ENCODE results near the gene ACSL5.

The ACSL5 gene, protein sequence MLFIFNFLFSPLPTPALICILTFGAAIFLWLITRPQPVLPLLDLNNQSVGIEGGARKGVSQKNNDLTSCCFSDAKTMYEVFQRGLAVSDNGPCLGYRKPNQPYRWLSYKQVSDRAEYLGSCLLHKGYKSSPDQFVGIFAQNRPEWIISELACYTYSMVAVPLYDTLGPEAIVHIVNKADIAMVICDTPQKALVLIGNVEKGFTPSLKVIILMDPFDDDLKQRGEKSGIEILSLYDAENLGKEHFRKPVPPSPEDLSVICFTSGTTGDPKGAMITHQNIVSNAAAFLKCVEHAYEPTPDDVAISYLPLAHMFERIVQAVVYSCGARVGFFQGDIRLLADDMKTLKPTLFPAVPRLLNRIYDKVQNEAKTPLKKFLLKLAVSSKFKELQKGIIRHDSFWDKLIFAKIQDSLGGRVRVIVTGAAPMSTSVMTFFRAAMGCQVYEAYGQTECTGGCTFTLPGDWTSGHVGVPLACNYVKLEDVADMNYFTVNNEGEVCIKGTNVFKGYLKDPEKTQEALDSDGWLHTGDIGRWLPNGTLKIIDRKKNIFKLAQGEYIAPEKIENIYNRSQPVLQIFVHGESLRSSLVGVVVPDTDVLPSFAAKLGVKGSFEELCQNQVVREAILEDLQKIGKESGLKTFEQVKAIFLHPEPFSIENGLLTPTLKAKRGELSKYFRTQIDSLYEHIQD

DNA sequence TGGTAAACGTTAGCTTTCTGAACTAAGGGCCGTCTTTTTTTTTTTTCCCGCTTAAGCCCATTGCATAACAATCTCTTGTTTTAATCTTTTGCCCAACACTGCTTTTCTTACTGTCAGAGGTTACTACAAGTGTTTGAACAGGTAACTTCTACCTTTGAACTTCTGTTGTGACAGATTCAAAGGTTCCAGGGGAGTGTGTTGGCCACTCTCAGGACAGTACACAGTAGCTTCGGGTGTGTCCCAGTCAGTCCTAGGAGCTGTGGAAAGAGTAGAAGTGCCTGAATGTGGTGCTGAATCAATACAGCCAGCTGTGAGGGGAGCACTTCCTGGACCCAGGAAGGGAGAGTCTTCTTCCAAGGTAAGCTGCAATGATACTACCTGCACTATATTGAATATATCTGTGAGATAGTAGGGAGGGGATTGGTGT is at the start of gene ACSL5:
Gene ACSL5, plus strand, starts transcription at position 205 of the 427 bp plus-strand sequence. CDS start 20,831 bp downstream, outside the sequence.
- DNase-seq = no peak

DNA sequence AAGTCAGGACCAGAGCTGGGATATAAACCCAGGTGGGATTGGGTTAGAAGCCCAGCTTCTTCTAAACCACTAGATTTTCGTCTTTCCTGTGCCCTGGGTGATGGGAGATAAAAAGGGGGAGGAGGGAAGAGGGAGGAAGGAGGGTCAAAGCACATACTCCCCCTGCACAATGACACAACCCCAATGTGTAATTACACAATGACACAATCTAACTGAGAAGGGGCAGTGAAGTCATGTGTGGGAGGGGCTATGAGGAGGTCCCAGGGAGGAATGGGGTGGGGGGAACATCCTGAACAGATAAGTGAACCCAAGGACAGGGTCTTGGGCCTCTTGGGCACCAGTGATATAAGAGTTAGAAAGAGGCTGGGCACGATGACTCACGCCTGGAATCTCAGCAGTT is 46.2 kb upstream of the ACSL5 start:
- no peak for DNase-seq

DNA sequence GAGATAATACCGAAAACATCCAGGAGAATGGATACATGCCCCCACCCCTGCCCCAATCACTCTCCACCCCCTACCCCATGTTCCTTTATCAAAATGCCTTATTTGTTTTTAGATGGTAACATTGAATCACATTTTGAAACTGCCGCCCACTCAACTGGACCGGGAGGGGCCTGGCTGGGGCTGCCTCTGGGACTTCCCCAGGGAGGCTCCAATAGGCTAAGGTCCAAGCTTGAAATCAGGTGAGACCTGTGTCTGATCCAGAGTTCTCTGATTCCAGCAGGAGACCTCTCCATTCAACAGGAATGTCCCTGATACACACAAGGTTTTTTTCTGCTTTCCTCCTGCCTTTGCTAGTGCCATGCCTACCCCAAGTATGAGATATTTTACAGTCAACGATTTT is 43.8 kb upstream of the ACSL5 start:
- DNase-seq = no peak

DNA sequence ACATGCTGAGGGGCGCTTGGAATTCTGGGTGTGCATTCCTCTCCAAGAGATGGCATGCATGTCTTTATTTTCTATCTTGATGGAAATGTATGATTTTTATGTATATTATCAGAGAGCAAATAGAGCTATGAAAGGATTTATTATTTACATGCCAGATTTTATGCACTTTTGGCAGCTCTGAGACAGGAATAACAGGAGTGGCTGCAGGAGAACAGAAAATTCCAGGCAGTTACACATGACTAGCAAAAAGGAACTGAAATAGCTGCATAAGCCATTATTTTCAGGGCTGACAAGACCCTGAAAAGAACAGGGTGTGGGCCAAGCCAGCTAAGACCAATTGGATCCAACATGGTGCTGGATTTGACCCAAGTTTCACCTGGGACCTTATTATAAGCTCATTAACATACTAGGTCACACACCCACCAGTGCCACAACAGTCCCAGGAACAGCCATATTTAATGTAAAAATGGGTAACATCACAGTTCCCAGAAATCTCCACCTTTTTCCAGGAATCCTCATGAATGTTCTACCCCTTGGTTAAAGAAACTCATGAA is 43.2 kb upstream of the ACSL5 start:
- no peak for DNase-seq

DNA sequence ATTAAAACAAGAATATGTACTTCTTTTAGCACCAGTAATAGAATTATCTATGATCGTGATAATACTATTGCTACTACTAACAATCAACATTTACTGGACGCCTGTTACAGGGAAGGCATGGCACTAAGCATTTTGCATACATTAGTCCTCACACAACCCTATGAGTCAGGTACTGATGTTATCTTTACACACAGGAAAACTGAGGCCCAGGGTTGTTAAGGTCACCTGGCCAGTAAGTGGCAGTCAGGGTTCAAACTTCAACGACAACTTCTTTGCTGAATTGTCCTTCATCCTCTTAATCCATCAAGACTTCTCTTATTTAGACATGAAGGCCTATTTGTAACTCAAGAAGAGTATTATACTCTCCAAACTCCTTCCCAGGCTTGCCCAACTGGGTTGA is 41.9 kb upstream of the ACSL5 start:
- DNase-seq = no peak

DNA sequence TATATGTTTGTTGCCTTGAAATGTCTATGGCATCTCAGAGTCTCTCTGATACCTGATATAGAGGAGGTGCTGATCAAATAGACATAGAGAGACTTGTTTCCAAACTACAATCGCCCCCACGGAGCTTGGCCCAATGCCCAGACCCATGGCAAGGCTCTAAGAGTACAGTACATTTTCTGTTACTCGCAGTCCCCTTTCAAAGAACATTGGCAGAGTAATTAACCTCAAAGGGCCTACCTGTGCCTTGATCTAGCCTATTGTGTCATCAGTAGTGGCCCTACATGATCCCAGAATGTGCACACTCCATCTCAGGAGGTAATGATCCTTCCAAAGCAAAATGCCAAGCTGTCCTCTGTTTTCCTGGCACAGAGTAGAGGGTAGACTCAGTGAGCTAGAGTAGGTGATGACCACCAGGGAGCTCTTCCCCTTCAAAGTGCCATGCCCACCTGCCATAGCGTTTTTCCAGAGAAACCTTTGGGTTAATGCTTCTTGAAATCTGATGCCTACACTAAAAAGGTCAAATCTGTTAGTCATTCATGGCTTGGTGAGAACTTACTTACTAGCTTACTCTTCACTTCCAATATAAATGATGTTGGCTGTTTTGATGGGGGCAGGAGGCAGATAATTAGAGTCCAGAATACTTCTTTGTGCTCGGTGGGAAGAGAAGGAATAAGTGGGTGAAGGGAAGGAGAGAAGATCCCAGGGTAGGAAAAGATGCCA is 41.2 kb upstream of the ACSL5 start:
- DNase-seq = no peak

DNA sequence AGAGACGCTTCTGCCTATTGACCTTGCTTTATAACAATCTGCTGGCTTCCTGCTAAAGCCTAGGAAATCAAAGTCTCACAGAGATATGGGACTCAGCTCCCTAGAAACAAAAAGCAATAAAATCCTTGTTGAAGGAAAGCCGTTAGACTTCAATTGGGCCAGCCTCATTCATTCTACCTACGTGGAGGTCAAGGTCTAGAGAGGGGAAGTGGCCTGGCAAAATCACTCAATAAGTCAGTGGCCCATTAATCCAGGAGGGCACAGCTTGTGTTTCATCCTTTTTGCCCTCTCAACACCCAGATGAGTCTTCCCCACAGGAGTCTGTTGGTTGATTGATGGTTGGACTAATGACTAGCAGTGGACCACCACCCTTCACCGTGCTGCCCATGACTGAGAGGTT is 40.5 kb upstream of the ACSL5 start:
- no peak for DNase-seq

DNA sequence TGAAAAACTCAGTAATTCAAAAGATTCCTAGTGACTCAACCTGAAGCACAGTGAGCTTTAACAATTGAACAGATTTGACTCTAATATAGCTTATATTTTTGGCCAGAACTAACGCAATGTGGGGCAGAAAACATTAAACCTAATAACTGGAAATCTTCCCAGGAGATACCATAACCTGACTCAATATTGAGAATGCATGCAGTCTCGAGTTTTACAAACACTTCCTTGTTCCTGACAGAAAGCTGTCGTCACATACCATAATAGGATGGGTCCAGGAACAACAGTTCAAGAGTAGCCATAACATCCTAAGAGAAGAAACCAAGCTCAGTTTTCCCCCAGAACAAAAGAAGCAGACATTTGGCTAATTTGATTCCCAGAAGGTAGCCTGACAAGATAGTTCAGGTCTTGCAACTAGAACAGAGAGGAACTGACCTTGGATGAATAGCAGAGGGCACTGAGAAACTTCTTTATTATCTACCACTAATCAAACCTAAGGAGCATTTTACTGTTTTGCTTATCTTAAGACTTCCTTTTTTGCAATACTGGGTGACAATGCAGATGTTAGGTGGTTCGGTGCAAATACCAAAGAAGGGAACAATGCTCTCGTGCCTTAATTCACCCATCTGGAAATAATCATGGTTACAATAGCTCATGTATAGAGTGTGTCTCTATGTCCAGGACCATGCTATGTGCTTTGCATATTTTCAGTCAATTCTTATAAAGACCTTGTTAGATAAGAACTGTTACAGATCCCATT is 38.6 kb upstream of the ACSL5 start:
- DNase-seq = no peak

DNA sequence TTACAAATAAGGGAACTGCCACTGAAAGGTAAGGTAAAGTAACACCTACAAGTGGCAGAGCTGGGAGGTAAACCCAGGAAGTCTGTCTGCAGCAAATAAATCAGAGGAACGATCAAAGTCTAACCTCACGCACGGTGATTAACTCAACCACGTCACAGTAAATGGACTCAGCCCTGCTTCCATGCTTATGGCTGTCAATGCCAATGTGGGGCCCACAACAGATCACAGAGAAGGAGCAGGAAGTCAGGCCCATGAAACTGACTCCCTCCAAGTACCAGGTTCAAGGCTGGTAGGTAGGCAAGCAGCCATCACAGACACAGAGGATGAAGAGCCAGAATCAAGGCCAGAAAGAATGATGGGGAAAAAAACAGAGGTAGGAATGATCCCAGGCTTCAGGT is 38.0 kb upstream of the ACSL5 start:
- no peak for DNase-seq

DNA sequence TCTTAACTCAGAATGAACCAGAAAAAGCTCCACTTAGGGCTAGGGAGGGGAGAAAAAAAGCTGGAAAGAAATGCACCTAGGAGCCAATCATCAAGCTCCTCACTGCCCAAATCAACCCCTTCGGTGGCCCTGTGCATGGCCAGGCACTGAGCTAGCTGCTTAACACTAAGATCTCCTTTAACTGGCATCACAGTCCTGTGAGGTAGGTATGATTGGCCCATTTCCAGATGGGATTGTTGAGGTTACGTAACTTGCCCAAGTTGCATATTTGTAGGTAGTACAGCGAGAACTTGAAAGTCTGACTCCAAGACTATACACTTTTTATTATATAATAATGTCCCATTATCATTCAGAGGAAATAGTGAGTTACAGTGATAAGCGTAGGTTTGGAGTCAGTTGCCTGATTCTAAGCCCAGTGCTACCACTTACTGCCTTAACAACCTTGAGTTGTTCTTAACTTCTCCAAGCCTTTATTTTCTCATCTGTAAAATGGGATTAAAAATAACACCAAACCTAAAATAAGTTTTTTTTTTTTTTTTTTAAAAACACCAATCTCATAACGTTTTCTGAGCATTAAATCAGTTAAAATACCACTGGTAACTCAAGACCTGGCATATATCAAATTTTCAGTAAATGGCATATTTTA is 37.2 kb upstream of the ACSL5 start:
- no peak for DNase-seq

DNA sequence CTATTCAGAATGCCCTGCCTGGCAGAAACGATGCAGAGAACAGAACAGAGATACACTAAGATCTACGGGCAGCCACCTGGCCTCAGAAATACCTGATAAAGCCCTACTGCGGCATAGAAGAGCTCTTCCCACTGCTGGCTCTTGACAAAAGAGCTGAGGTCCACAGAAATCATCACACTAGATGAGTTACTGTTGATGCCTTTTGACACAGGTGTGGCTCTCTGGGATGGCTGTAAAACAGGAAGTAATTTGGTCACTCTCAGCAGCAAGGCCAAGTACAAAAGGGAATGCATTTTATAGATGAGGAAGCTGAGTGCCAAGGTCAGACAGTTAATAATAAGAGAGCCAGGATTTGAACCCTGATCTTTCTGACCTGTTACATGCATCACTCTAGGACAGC is 35.0 kb upstream of the ACSL5 start:
- DNase-seq = no peak

DNA sequence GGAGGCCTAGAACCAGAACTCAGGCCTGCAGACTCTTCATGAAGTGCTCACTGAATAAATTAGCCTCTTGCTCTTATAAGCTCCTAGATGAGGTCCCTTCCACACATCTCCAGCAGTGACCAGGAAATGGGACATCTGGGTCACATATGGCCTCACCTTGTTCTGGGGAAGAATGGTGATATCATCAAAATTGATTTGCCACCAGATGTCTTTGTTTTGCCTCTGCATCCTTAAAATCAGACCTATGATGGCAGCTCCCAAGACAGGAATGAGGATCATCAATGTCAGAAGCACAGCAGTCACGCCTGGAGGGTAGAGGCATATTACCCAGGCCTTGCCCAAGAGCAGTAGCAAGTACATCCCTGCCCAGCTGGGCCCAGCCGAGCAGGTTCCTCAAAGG is 33.3 kb upstream of the ACSL5 start:
- DNase-seq = no peak

DNA sequence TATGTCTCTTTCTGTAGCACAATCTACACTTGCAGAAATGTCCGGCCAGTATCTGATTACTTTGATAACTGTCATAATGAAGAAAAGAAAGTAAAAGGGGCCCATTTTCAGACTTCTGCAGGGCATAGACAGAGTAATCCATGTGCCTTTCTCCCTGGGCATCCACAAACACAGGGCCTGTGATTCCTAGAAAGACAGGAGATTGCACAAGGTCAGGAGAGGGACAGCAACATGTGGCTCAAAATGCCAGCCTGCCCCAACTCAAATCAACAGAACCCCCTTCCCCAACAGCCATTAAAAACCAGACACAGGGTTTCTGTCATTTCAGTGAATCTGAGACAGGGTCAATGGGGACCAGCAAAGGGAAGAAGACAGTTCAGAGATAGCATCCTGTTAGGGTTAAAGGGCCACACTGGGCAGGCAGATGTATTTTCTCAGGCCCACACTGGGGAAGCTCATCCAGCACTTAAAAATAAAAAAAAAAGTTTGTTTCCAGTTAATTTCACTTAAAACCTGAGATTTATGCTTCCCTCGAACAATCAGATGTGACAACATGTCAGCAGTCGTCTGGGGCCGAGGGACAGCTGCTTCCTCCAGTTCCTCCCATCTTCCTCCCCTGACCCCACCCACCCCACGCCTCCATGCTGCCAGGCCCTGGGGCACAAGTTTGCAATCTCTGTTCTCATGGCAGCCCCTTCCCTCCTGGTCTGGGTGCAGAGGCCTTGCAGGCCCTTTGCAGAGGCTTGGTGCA is 30.7 kb upstream of the ACSL5 start:
- no peak for DNase-seq

DNA sequence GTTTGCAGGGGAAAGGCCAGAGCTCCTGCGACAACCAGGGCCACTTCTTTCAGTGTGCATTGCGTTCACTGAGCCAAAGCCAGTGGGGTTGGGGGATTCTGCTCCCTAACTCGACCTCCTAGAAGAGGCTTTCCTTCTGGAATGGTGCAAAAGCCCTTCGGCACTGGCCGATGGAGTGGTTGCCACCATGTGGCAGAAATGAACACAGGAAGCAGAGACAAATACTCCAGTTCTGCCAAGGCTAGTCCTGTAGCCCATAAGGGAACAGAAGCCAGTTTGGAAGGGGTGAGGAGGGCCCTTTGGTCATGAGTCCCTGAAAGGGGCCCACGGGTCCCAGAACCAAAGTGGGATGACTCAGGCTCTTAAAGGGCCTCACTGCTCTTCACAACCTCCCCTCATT is 29.7 kb upstream of the ACSL5 start:
- no peak for DNase-seq

DNA sequence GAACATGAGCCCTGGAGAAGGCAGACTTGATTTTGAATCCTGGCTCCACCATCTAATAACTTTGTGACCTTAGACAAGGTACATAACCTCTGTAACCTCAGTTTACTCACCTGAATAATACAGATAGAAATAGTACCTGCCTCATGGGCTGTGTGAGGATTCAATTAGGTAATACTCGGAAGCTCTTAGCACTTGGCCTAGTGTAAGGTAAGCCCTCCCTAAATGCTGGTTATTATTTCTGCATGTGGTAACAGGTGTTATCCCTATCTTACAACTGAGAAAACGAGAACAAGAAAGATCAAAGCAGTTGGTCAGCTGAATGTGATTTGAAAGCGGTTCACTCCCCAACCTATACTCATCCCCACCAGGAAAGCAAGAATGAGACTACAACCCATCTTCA is 28.7 kb upstream of the ACSL5 start:
- DNase-seq = no peak

DNA sequence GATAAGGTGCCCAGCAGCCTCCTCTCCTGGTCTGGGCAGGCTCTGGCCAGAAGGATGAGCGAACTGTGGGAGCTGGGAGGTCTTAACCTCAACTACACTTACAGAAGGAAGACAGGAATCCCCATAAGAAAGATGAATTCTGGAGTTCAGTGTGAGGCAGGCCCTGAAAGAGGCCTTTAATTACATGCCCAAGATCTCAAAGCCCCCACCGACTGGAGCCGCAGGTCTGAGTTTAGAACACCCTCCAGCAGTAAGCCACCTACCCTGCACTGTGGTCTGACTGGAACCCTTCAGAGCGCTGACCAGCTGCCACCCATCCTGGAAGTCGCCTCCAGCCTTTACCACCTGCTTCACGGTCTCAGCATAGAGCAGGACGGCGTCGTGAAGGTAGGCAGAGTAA is 28.2 kb upstream of the ACSL5 start:
- DNase-seq = no peak

DNA sequence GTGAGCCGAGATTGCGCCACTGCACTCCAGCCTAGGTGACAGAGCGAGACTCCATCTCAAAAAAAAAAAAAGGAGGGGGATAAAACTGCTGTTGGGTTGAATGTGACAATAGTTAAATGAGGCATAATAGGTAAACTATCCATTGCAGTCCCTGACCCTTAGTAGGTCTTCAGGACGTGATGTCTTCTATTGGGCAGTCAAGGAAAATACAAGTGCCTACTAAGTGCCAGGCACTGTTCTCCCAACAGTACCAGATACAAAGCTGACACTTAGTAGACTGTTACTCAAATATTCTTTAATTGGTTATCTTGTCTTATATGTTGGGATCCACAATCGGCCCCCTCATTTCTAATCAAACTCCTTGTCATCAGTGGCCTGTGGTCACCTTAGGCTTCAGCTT is 27.1 kb upstream of the ACSL5 start:
- DNase-seq = no peak

DNA sequence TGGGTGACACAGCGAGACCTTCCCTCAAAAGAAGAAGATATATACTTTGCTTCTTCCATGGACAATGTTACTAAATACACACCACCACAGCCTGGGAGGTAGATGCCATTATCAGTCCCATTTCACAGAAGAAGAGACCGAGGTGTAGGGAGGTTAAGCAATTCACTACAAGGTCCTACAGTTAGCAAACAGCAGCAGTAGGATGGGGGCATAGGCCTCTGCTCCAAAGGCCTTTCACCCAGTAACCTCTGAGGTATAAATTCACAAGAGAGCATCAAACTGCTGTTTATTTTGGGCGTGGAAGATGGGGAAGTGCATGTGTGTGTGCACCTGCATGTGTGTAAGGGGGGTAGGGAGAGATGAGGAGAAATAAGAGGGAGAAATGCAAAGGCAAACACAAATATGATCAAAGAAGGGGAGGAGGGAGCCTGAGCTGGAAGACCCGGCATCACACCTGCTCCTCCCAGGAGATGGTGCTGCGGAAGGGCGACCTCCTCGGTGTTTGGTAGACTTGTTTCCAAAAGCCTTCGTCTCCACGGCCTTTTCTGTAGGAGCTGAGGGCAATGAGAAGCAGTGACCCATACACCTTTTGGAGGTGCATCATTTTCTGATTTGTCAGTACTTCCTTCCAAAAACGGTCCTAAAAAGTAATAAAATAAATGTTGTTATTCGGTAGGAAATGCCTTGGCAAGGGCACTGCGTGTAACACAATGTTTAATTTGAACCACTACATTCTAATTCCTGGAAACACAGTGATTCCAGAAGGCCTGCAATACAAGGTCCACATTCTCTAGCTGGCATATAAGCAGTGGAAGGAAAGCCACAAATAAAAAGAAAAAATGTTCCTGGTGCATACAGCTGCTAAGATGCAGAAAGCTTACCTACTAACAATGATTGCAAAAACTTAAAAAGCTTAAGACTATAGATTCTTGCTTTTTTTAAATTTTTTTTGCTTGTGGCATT is 25.9 kb upstream of the ACSL5 start:
- no peak for DNase-seq

DNA sequence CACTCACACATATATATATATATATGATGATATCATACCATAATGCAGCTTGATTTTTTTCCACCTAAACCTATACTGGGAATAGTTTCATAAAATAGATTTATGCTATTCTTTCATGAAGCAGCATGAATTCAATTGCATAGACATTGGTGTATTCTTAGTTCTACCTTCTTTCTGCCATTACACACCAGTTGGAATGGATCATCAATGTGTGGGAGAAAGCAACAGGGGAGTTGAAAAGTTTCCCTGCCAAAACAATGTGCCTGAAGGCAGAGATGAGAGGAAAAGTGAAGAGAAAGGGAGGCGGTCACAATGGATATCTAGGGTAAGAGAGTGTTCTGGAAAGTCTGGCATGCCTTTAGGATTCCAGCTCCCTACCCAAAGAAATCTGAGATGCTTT is 25.2 kb upstream of the ACSL5 start:
- no peak for DNase-seq

DNA sequence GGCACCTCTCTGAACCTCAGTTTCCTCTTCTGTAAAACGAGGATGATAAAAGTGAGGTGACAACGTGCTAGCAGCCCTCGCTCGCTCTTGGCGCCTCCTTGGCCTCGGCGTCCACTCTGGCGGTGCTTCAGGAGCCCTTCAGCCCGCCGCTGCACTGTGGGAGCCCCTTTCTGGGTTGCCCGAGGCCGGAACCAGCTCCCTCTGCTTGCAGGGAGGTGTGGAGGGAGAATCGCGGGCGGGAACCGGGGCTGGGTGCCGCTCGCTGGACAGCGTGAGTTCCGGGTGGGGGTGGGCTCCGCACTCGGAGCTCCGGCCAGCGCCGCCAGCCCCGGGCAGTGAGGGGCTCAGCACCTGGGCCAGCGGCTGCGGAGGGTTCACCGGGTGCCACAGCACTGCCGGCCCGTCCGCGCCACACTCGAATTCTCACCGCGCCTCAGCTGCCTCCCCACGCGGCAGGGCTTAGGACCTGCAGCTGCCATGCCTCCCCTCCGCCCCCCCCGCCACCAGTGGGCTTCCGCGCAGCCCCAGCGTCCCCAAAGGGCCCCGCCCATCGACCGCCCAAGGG is 24.3 kb upstream of the ACSL5 start:
- no peak for DNase-seq

Data from right forelimb (tissue), 1 donor.